Measurements from ENCODE around the gene CTLA4. TPM values are rescaled to one million over a fixed set of nuclear protein-coding genes. Genes with fewer than 3 reads are reported as not detected.
"Not testable (repeated sequence)": the region's sequence is repeated elsewhere in the genome, so short reads cannot be mapped to it uniquely, and the experiment has no call there.

CTLA4 gene
- total RNA-seq, 8 experiments from 2014 or later, result 0.19 to 0.28 TPM; not detected in 6

GRCh38 chr2:203861607-203862006 is 6.0 kb upstream of the CTLA4 start:
- Histone ChIP-seq H3K27ac (no peak overlapping the region), H3K4me3 (no peak overlapping the region), H3K4me1 (replicated peaks in 1 of 2) (no peaks in the 10 kb centered on the region)
- in situ Hi-C loops (cut with MboI; ENCODE audit: low pct_unique_long_range_greater_than_20kb in 2 of 9, low sequenced_read_pairs in 9 of 9, unreplicated experiment in 9 of 9), result no loop called here
- 17 to 100% (median 90%) methylated on average over 1 of the region's 1 CpG; no CpG with 5 or more reads in 3 of the 10 experiments for WGBS, 10 experiments
- no peak for ATAC-seq (replicated peaks in 6 of 8)

GRCh38 chr2:203869223-203870042 is 1.9 kb downstream of the CTLA4 start:
- no peak overlapping the region for H3K4me3 ChIP-seq
- 10 to 71% (median 57%) methylated on average over 1 to 6 of the region's 6 CpGs; no CpG with 5 or more reads in 1 of the 10 experiments for WGBS, 10 experiments
- in situ Hi-C loops (cut with MboI; ENCODE audit: low pct_unique_long_range_greater_than_20kb in 2 of 9, low sequenced_read_pairs in 9 of 9, unreplicated experiment in 9 of 9), result no loop called here
- H3K4me1 ChIP-seq (replicated peaks in 1 of 2), result peaks cover 11% of the 10 kb centered on the region in 2 donors
- H3K27ac ChIP-seq, result no peak overlapping the region
- peak in 5 of 8 experiments; percentile 55 to 84 (median 70) for ATAC-seq (replicated peaks in 6 of 8)

DNA sequence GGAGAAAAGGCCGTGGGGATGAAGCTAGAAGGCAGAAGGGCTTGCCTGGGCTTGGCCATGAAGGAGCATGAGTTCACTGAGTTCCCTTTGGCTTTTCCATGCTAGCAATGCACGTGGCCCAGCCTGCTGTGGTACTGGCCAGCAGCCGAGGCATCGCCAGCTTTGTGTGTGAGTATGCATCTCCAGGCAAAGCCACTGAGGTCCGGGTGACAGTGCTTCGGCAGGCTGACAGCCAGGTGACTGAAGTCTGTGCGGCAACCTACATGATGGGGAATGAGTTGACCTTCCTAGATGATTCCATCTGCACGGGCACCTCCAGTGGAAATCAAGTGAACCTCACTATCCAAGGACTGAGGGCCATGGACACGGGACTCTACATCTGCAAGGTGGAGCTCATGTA is 2.9 kb downstream of the CTLA4 start:
- H3K4me1 ChIP-seq (replicated peaks in 1 of 2), result peaks cover 11 to 14% of the 10 kb centered on the region in 2 donors
- no peak for ATAC-seq (replicated peaks in 6 of 8)
- H3K27ac ChIP-seq, result no peak overlapping the region
- in situ Hi-C loops (cut with MboI; ENCODE audit: low pct_unique_long_range_greater_than_20kb in 2 of 9, low sequenced_read_pairs in 9 of 9, unreplicated experiment in 9 of 9), result no loop called here
- no peak overlapping the region for H3K4me3 ChIP-seq
- 53 to 97% (median 88%) methylated on average over 1 to 6 of the region's 9 CpGs; no CpG with 5 or more reads in 2 of the 10 experiments for WGBS, 10 experiments

- in situ Hi-C loops (cut with MboI; ENCODE audit: low pct_unique_long_range_greater_than_20kb in 2 of 9, low sequenced_read_pairs in 9 of 9, unreplicated experiment in 9 of 9), result no loop called here
- no peak overlapping the region for H3K4me3 ChIP-seq
- ATAC-seq (replicated peaks in 6 of 8), result no peak
- H3K27ac ChIP-seq, result no peak overlapping the region
- WGBS, 10 experiments, result 40 to 100% (median 80%) methylated on average over 1 to 2 of the region's 2 CpGs; no CpG with 5 or more reads in 3 of the 10 experiments
- H3K4me1 ChIP-seq (replicated peaks in 1 of 2), result peaks cover 11 to 14% of the 10 kb centered on the region in 2 donors
These were observed 3.4 kb downstream of the CTLA4 start for GRCh38 chr2:203870941-203871340.

- no peak overlapping the region for H3K27ac ChIP-seq
These were observed 3.9 kb downstream of the CTLA4 start for GRCh38 chr2:203871371-203871983.

GRCh38 chr2:203873461-203873860 is 5.9 kb downstream of the CTLA4 start:
- in situ Hi-C loops (cut with MboI; ENCODE audit: low pct_unique_long_range_greater_than_20kb in 2 of 9, low sequenced_read_pairs in 9 of 9, unreplicated experiment in 9 of 9), result no loop called here
- H3K27ac ChIP-seq, result no peak overlapping the region
- 39 to 100% (median 87%) methylated on average over 1 to 2 of the region's 2 CpGs; no CpG with 5 or more reads in 4 of the 10 experiments for WGBS, 10 experiments
- ATAC-seq (replicated peaks in 6 of 8), result no peak
- no peak overlapping the region for H3K4me3 ChIP-seq
- peaks cover 16 to 24% of the 10 kb centered on the region in 2 donors for H3K4me1 ChIP-seq (replicated peaks in 1 of 2)

More at GRCh38 chr2:203871371-203871983, 3.9 kb downstream of the CTLA4 start:
- WGBS, 10 experiments, result 32 to 100% (median 81%) methylated on average over 1 to 6 of the region's 6 CpGs
- no peak overlapping the region for H3K4me3 ChIP-seq
- in situ Hi-C loops (cut with MboI; ENCODE audit: low pct_unique_long_range_greater_than_20kb in 2 of 9, low sequenced_read_pairs in 9 of 9, unreplicated experiment in 9 of 9), result no loop called here
- H3K4me1 ChIP-seq (replicated peaks in 1 of 2), result peaks cover 11 to 14% of the 10 kb centered on the region in 2 donors
- no peak for ATAC-seq (replicated peaks in 6 of 8)

DNA sequence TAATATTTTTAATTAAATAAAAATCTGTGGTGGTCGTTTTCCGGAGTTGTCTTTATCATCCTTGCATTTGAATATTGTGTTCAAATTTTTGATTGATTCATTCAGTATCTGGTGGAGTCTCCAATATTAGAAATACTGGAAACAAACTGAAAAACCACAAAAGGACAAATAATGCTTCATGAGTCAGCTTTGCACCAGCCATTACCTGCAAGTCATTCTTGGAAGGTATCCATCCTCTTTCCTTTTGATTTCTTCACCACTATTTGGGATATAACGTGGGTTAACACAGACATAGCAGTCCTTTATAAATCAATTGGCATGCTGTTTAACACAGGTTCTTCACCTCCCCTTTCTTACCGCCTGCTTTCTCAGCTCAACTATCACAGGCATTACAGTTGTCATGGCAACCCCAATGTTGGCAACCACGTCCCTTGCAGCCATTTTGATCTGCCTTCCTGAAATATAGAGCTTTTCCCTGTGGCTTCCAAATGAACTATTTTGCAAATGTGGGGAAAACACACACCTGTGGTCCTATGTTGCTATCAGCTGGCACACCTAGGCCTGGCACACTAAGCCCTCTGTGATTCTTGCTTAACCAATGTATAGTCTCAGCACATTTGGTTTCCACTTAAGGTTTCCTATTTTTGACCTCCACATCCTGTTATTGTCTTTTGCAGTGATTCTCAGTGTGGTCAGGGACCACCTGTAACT is 6.5 kb downstream of the CTLA4 start:
- 38 to 100% (median 73%) methylated on average over 2 to 5 of the region's 5 CpGs; no CpG with 5 or more reads in 1 of the 10 experiments for WGBS, 10 experiments
- no peak overlapping the region for H3K27ac ChIP-seq
- ATAC-seq (replicated peaks in 6 of 8), result peak in 4 of 8 experiments; percentile 25 to 65 (median 56)
- in situ Hi-C loops (cut with MboI; ENCODE audit: low pct_unique_long_range_greater_than_20kb in 2 of 9, low sequenced_read_pairs in 9 of 9, unreplicated experiment in 9 of 9), result no loop called here
- no peak overlapping the region for H3K4me3 ChIP-seq
- peaks cover 16 to 24% of the 10 kb centered on the region in 2 donors for H3K4me1 ChIP-seq (replicated peaks in 1 of 2)

GRCh38 chr2:203875471-203875870 is 7.9 kb downstream of the CTLA4 start:
- in situ Hi-C loops (cut with MboI; ENCODE audit: low pct_unique_long_range_greater_than_20kb in 2 of 9, low sequenced_read_pairs in 9 of 9, unreplicated experiment in 9 of 9), result no loop called here
- 20 to 100% (median 68%) methylated on average over 1 to 3 of the region's 4 CpGs; no CpG with 5 or more reads in 6 of the 10 experiments for WGBS, 10 experiments
- H3K4me1 ChIP-seq (replicated peaks in 1 of 2), result peaks cover 9 to 24% of the 10 kb centered on the region in 2 donors
- no peak overlapping the region for H3K27ac ChIP-seq
- ATAC-seq (replicated peaks in 6 of 8), result no peak
- no peak overlapping the region for H3K4me3 ChIP-seq

- in situ Hi-C loops (cut with MboI; ENCODE audit: low pct_unique_long_range_greater_than_20kb in 2 of 9, low sequenced_read_pairs in 9 of 9, unreplicated experiment in 9 of 9), result no loop called here
- Histone ChIP-seq H3K4me3 (no peak overlapping the region), H3K27ac (no peak overlapping the region), H3K4me1 (replicated peaks in 1 of 2) (peaks cover 9 to 24% of the 10 kb centered on the region in 2 donors)
- ATAC-seq (replicated peaks in 6 of 8), result no peak
- 5 to 97% (median 83%) methylated on average over 2 to 3 of the region's 3 CpGs for WGBS, 10 experiments
These were observed 8.8 kb downstream of the CTLA4 start for GRCh38 chr2:203876328-203876727.

DNA sequence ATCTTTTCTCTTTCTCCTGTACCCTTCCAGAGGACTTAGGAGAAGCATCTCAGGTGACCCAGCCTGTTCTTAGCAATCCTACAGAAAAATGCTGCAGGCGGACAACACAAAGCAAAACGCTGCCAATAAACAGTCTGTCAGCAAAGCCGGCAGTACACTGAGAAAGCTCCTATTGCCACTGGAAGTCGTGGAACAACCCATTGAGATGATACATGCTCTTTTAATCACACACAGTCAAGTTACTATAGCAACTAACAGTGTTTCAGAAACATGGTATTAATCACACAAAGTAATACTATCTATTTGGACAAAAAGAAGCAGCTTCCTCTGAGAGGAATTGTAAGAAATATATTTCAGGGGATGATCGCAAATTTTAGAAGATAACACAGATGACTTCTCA is 10.5 kb downstream of the CTLA4 start:
- no peak overlapping the region for H3K4me3 ChIP-seq
- peak overlapping the region in 1 of 2 donors; percentile 35 for H3K27ac ChIP-seq
- in situ Hi-C loops (cut with MboI; ENCODE audit: low pct_unique_long_range_greater_than_20kb in 2 of 9, low sequenced_read_pairs in 9 of 9, unreplicated experiment in 9 of 9), result no loop called here
- WGBS, 10 experiments, result 4 to 54% (median 44%) methylated on average over 2 to 5 of the region's 5 CpGs; no CpG with 5 or more reads in 3 of the 10 experiments
- peak in 6 of 8 experiments; percentile 37 to 90 (median 70) for ATAC-seq (replicated peaks in 6 of 8)
- peaks cover 9 to 24% of the 10 kb centered on the region in 2 donors for H3K4me1 ChIP-seq (replicated peaks in 1 of 2)

DNA sequence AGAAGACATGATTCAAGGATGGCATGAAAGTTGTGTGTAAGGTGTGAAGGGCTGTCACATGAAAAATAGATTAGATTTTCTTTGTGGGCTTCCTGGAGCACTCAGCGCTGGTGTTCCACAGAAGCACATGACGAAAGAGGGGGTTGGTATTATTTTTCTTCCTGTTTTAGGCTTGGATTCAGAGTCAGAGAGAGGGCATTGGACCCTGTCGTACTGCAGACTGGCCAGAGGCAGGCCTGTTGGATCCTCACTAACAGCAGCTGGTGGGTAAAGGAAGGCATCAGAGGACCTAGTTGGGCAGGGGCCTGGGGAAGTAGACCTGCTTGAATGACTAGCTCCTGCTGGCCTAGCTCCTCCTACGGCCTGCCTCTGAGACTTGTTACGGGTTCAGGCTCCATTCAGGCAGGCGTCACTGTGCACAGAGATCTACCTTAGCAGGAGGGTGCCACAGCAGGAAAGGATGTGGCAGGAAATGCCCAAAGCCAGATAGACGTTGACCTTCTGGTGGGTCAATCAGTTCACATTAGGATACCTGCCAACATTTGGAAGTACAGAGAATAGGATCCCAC is 13.1 kb downstream of the CTLA4 start:
- in situ Hi-C loops (cut with MboI; ENCODE audit: low pct_unique_long_range_greater_than_20kb in 2 of 9, low sequenced_read_pairs in 9 of 9, unreplicated experiment in 9 of 9), result no loop called here
- no peak for ATAC-seq (replicated peaks in 6 of 8)

GRCh38 chr2:203881185-203881584 is 13.6 kb downstream of the CTLA4 start:
- H3K27ac ChIP-seq; H3K4me3 ChIP-seq; in situ Hi-C loops (cut with MboI; ENCODE audit: low pct_unique_long_range_greater_than_20kb in 2 of 9, low sequenced_read_pairs in 9 of 9, unreplicated experiment in 9 of 9): not testable (repeated sequence)
- peaks cover 5 to 11% of the 10 kb centered on the region in 2 donors for H3K4me1 ChIP-seq (replicated peaks in 1 of 2)
- WGBS, 10 experiments, result 0 to 100% (median 80%) methylated on average over 1 to 3 of the region's 3 CpGs; no CpG with 5 or more reads in 3 of the 10 experiments
- peak in 2 of 8 experiments; percentile 71 to 75 for ATAC-seq (replicated peaks in 6 of 8)

More for the DNA sequence above, 13.1 kb downstream of the CTLA4 start:
- 78 to 100% (median 94%) methylated on average over 2 to 7 of the region's 7 CpGs; no CpG with 5 or more reads in 3 of the 10 experiments for WGBS, 10 experiments
- Histone ChIP-seq H3K27ac (no peak overlapping the region), H3K4me1 (replicated peaks in 1 of 2) (peaks cover 5 to 11% of the 10 kb centered on the region in 2 donors), H3K4me3 (no peak overlapping the region)

All from motor neuron (in vitro differentiated cells).